ENCODE results near the gene ZMAT2.

DNA sequence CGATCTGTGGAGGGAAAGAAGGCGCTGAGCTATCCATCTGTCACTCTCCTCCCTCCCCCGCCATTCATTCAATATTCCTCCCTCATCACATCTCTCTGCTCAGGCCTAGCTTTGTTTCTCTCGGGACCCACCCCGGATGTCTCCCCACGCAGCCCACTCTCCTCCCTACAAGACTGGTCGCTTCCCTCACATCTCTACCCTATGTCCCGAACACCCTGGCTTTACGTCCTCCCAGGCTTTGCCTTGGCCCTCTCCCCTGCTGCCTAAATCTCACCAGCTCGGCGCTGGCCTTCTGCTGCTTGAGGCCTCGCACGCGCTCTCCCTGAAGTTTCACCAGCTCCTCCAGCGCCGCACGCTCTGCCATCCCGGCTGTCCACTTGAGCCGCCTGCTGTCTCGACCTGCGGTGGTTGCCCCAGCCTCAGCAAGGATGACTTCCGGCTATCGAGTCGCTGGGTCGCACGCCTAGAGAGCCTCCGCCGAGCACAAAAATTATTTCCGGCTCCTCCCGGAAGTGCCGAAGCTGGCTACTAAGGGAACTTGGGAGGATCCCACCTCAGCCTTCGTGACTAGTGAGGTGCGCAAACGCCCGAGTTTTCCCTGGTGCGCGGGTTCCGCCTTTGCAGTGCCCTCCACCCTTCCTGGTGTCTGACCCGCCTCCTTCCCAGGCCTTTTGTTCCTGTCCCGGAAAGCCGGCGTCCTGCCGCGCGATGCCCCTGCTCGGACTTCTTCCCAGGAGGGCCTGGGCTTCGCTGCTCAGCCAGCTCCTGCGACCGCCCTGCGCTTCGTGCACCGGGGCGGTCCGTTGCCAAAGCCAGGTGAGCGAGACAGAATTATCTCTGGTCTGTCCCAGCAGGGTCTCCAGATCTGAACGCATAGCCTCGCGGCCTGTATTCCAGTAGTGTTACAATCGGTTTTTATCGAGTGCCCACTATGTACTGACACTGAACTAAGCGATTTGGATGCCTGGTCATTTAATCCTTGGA, 9.0 kb upstream of the ZMAT2 start, which contains the start of the genes HARS1 and HARS2:
- TF ChIP-seq, protein P1, sequence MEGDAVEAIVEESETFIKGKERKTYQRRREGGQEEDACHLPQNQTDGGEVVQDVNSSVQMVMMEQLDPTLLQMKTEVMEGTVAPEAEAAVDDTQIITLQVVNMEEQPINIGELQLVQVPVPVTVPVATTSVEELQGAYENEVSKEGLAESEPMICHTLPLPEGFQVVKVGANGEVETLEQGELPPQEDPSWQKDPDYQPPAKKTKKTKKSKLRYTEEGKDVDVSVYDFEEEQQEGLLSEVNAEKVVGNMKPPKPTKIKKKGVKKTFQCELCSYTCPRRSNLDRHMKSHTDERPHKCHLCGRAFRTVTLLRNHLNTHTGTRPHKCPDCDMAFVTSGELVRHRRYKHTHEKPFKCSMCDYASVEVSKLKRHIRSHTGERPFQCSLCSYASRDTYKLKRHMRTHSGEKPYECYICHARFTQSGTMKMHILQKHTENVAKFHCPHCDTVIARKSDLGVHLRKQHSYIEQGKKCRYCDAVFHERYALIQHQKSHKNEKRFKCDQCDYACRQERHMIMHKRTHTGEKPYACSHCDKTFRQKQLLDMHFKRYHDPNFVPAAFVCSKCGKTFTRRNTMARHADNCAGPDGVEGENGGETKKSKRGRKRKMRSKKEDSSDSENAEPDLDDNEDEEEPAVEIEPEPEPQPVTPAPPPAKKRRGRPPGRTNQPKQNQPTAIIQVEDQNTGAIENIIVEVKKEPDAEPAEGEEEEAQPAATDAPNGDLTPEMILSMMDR (conservative IDR thresholded peaks at IDR 0.05) = no peak
- TF ChIP-seq EZH2 (IDR thresholded peaks at IDR 0.05; ENCODE audit: low read depth) = no peak

All from PC-9 (cell line).